NCI-H774 (cell line): Measurements from ENCODE around the gene MRTO4.
"Not testable (repeated sequence)": the region's sequence is repeated elsewhere in the genome, so short reads cannot be mapped to it uniquely, and the experiment has no call there.

ENCODE experiments used
- DNase-seq: peaks from one replicate; lab custom pipeline; 2025; lab: John Stamatoyannopoulos, UW

Gene MRTO4

DNA sequence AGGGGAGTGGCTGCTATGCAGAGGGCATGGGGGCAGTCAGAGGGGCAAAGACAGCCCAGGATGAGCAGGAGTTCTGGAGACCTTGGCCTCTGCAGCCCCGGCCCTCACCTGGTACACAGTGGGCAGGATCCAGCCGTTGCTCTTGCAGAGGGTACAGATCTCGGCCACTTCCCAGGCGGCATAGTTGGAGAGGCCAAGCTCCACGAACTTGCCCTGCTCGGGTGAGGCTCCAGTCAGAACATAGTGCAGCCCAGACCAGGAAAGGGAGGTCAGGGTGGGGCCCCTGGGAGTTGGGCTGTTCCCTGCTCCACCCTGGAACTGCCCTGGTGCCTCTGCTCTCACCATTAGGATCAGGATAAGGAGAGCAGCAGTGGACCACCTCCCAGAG, 18.7 kb downstream of the MRTO4 start:
- DNase-seq: not testable (repeated sequence)

DNA sequence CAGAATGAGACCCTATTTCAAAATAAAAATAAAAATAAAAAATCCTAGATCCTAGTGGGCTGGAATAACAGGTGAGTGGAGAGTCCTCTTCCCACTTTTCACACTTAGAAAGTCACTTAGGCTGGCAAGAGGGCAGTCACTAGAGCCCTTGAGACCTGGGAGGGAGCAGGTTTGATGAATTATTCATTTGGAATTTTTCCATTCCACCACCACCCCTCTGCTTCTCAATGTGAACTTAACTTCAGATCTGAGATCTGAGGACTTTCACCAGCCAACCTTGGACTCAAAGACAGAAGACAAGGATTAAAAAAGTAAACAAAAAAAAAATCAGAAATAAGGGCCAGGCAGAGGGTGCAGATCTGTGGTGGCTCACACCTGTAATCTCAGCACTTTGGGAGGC, 20.5 kb downstream of the MRTO4 start:
- no peak for DNase-seq

DNA sequence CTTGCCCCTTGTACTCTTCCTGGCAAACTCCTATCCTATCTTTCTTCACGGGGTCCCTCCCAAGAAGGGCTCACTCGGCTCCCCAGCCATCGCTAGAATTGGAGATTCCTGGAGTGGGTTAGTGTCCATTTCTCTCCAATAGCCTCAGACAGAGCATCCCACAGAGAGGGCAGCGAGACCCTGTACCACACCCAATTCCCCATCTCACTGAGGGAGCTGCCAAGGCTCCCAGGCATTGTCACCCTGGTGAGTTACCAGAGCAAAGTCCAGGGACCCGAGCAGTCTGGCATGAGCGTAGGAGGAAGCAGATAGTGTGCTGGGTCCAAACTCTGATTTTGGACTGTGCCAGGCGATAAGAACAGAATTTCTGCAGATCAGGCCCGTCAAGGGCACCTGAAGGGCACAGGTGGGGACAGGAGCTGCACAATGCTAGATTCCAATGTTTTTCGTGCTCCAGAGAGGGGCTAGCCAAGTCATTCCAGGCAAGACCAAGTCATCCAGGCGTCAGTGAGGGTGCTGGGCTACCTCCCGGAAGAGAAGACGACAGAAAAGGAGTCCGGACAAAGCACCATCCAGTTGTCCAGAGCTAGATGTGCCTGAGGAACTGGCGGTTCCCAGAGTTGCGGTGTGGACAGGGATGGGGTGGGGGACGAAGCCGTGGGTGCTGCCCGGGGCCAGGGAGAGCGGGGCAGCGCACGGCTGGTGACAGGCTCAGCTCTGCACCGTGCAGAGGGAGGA, 21.7 kb downstream of the MRTO4 start:
- no peak for DNase-seq

DNA sequence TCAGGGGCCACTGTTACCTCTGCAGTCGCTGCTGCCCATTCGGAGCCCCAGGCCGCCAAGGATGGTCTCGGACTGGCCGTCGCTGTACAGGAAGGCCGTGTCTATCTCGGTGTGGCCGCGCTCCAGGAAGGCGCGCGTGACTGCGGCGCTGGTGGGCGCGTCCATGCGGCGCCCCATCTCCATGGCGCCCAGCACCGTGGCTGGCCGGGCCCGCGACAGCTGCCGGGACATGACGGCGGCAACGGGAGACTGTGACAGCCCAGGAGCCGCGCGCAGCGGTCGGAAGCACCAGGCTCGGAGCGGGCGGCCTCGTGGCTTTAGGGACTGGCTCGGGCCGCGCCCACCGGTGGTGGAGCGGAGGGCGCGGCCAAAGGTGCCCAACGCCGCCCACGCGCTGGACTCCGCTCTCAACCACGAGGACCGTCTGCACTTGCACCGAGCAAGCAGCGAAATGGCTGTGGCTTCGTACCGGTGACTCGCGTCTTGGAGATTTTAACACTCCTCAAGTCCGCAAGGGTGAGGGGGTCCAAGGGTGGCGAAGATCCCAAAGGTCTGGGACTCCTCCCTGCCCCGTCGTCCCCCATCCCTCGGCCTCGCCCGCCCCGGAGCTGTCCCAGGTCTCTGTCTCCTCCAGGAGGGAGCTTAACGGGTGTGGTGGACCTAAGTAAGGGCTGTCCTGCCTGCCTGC, 22.4 kb downstream of the MRTO4 start:
- DNase-seq: not testable (repeated sequence)

DNA sequence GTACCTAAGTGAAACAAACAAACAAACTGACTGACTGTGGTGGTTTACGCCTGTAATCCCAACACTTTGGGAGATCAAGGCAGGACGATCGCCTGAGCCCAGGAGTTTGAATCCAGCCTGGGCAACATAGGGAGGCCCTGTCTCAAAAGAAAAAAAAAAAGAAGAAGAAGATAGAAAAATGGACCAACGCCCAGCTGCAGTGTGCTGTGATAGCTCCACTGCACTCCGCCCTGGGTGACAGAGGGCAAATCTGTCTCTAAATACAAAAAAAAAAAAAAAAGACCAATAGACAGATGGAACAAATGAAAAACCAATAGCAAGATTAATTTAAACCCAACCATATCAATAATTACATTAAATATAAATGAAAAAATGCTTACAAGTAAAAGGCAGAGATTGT, 23.0 kb downstream of the MRTO4 start:
- no peak for DNase-seq

DNA sequence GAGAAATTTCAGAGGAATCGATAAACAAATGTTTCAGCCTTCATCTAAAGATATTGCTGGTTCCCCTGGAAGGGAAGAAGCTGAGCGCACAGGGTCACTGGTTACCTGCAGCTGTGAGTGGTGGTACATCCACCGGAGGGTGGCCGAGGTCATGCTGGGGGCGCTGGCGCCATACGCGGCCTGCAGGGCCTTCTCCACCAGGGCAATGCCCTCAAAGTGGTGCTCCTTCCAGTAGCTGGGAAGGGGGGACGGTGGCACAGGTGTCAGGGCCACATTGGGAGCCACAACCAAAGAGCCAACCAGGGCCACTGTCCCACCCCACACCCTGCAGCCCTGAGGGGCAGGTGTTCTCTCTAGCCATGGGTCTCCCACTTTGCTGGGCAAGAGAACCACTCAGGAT, 32.3 kb downstream of the MRTO4 start:
- no peak for DNase-seq

DNA sequence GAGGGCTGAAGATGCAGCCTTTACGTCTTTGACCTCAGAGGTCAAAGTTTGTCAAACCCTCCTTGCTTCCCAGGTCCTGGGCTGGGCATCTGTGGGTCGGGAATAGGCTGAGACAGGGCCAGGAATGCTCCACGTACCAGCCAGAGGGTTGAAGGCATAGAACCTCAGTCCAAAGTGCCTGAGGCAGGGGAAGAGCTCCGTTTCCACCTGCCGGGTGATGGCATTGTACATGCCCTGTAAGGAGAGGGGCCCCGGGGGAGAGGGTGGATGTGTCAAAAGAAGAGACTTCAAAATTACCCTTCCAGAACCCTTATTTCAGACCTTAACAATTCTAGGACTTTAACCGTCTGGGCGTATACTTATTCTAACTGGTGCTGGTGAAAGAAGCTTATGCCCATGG, 33.3 kb downstream of the MRTO4 start:
- DNase-seq: no peak

DNA sequence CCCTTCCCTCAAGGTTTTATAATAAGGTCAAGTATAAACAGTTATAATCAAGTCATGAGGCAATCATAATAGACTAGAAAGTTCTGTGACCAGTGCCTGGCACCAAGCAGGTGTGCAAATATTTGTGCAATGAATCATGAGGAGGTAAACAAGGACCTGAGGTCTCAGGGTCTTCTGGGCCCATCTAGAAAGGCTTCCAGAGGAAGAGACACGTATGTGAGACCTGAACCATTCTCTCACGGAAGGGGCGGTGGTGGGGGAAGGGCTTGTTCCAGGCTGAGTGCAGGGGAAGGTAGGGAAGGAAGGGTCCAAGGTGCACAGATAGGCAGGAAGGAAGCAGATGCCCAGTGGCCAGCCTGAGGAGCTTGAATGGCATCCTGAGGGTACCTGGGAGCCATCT, 33.8 kb downstream of the MRTO4 start:
- DNase-seq: not testable (repeated sequence)

DNA sequence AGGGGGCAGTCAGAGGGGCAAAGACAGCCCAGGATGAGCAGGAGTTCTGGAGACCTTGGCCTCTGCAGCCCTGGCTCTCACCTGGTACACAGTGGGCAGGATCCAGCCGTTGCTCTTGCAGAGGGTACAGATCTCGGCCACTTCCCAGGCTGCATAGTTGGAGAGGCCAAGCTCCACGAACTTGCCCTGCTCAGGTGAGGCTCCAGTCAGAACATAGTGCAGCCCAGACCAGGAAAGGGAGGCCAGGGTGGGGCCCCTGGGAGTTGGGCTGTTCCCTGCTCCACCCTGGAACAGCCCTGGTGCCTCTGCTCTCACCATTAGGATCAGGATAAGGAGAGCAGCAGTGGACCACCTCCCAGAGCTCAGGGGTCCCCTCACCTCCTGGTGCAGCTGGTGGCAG, 34.2 kb downstream of the MRTO4 start:
- not testable (repeated sequence) for DNase-seq

DNA sequence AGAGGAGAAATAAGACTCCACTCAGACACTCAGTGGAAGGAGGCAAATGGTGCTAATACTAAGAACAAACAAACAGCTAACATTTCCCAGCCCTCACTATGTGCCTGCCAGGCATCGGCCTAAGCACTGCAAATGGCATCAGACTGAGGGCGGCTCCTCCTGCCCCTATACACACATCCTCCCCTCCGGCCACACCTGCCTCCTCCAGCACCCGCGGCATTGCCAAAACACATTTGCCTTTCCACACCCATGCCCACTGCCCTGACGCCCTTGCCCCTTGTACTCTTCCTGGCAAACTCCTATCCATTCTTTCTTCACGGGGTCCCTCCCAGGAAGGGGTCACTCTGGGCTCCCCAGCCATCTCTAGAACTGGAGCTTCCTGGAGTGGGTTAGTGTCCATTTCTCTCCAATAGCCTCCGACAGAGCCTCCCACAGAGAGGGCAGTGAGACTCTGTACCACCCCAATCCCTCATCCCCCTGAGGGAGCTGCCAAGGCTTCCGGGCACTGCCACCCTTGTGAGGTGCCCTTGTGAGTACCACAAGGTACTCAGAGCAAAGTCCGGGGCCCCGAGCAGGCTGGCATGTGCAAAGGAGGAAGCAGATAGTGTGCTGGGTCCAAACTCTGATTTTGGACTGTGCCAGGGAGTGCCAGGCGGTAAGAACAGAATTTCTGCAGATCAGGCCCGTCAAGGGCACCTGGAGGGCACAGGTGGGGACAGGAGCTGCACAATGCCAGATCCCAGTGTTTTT, 36.0 kb downstream of the MRTO4 start:
- DNase-seq: no peak

DNA sequence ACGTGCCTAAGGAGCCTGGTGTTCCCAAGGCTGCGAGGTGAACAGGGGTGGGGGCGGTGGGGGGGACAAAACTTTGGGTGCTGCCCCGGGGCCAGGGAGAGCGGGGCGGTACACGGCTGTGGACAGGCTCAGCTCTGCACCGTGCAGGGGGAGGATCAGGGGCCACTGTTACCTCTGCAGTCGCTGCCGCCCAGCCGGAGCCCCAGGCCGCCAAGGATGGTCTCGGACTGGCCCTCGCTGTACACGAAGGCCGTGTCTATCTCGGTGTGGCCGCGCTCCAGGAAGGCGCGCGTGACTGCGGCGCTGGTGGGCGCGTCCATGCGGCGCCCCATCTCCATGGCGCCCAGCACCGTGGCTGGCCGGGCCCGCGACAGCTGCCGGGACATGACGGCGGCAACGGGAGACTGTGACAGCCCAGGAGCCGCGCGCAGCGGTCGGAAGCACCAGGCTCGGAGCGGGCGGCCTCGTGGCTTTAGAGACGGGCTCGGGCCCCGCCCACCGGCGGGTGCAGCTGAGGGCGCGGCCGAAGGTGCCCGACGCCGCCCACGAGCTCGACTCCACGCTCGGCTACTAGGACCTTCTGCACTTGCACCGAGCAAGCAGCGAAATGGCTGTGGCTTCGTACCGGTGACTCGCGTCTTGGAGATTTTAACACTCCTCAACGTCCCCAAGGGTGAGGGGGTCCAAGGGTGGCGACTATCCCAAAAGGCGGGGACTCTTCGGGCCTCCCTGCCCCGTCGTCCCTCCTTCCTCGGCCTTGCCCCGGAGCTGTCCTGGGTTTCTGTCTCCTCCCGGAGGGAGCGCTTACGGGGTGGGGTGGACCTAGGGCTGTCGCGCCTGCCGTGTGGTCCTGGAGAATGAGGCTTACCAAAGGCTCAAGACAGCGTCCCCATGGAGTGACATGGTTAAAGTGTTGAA, 37.0 kb downstream of the MRTO4 start, which contains the start of gene AKR7A3:
Gene AKR7A3 (minus strand): TSS at position 447 of the 918 bp plus-strand sequence. CDS start 61 bp downstream, at position 386.
- not testable (repeated sequence) for DNase-seq

DNA sequence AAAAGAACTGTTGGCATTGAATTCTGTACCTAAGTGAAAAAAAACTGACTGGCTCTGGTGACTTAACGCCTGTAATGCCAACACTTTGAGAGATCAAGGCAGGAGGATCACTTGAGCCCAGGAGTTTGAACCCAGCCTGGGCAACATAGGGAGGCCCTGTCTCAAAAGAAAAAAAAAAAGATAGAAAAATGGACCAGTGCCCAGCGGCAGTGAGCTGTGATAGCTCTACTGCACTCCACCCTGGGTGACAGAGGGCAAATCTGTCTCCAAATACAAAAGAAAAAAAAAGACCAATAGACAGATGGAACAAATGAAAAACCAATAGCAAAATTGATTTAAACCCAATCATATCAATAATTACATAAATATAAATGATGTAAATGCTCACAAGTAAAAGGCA, 37.6 kb downstream of the MRTO4 start:
- DNase-seq: no peak

DNA sequence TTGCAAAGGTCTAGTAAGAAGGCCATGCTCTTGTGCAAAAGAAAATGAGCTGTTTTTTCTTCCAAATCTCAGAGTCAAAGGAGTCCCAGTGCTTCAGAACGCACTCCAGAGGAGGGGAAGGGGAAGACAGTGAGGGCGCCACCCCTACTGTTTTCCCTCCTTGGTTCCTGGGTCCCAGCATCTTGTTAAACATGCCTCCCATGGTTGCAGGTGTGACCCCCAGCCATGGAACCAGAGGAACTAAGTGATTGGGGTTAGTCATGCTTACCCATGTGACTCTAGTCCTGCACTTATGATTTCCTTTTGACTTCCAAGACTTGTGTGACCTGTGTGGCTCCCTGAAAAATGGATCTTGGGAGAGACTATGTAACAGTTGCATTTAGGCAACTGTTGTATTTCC, 43.0 kb downstream of the MRTO4 start:
- no peak for DNase-seq

DNA sequence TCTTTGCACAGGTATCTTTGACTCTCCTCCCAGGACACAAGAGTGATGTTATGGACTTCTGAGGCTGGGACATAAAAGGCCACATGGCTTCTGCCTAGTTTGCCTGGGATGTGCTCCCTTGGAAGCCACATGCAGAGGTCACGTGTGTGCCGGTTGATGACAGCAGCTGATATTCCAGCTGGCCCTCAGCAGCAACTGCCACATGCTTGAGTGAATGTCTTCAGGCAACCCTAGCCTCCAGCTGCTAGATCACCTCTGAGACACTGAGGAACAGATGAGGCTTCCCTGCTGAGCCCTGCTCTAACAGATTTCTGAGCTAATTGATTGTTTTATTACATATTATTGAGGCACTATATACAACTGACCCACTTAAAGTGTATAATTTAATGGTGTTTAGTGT, 48.6 kb downstream of the MRTO4 start:
- DNase-seq: no peak

DNA sequence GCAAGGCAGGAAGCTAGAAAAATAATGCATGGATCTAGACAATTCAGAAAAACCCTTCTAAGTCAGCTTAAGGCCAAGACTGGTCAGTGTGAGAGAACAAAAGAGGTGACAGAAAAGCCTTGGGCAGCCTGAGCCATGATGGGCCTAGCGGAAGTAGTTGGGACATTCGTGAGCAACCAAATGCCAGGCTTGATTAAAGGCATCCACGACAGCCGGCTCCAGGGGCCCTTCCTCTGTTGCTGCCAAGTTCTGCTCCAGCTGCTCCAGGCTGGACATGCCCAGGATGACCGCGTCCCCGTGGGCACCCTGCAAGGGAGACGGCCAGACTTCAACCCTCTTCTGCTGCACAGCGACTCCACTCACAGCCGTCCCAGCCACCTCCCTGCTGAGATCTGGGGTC, 52.5 kb downstream of the MRTO4 start:
- not testable (repeated sequence) for DNase-seq

DNA sequence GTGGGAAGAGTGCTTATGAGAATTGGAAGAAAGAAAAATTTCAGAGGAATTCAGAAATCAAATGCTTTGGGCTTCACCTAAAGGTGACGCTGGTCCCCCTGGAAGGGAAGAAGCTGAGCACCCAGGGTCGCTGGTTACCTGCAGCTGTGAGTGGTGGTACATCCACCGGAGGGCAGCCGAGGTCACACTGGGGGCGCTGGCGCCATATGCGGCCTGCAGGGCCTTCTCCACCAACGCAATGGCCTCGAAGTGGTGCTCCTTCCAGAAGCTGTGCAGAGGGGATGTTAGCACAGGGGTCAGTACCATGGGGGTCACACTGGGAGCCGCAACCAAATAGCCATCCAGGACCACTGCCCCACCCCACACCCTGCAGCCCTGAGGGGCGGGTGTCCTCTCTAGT, 54.3 kb downstream of the MRTO4 start:
- DNase-seq: no peak

DNA sequence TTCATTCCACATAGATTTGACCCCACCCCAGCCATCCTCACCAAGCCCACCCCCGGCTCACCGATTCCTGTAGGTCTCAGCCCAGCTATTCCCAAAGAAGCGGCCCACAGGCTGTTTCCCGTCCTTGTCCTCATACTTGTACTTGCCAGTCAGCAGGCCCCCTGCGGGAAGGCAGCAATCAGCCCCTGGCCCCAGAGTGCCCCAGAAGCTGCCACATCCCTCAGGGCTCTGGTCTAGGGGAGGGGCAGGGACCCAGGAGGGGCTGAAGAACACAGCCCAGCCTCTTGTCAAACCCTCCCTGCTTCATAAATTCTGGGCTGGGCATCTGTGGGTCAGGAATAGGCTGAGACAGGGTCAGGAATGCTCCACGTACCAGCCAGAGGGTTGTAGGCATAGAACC, 55.3 kb downstream of the MRTO4 start:
- no peak for DNase-seq

DNA sequence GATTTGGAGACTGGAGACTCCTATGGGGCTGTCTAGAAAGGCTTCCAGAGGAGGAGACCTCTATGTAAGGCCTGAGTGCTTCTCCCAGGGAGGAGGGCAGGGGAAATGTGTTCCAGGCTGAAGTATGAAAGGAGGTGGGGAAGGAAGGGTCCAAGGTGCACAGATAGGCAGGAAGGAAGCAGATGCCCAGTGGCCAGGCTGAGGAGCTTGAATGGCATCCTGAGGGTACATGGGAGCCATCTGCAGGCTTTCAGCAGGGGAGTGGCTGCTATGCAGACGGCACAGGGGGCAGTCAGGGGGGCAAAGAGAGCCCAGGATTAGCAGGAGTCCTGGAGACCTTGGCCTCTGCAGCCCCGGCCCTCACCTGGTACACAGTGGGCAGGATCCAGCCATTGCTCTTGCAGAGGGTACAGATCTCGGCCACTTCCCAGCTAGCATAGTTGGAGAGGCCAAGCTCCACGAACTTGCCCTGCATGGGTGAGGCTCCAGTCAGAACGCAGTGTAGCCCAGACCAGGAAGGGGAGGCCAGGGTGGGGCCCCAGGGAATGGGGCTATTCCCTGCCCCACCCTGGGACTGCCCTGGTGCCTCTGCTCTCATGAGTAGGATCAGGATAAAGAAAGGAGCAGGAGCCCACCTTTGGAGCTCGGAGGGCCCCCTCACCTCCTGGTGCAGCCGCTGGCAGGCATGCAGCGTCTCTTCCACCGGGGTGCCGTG, 56.3 kb downstream of the MRTO4 start:
- no peak for DNase-seq

DNA sequence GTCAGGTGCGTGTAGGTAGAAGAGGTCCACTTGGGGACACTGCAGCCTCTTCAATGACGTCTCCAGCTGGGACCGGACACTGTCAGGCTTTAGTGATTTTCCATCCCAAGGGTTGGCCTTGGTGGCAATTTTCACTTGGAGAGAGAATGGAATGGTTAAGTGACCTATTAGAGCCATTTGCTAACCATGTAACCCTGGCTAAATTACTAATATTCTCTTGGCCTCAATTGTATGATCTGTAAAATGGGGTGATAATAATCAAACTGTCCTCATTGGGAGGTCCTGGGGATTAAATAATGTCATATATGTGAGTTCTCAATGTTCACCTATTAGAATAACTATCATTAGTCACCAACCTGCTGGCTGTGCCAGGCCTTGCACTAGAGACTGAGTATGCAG, 56.9 kb downstream of the MRTO4 start:
- DNase-seq: no peak

DNA sequence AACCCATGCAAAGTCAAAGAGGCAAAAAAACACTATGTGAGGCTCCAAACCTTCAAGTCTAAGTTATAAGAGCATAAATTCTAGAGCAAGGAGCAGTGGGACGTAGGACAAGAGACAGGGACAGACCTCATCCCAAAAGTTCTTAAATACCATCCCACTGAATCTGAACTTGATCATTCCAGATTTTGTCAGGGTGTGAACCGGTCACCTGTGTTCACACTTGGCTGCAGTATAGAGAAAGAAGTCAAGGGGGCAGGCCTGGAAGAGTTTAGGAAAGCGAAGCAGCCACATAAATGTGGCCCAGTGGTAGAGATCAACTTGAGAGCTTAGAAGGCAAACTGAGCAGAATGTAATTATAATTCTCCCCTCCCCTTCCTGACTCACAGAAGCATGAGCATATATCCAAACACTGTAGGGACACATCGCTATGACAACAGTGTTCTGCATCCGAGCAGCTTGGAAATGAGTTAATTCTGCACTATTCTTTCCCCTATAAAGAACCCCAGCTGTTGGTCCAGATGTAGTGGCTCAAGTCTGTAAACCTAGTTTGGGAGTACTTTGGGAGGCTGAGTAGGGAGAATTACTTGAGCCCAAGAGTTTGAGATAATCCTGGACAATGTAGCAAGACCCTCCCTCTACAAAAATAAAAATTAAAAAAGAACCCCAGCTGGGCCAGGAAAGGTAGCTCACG, 57.7 kb downstream of the MRTO4 start:
- DNase-seq: no peak
